IPS-NIHi7 (cell line): Measurements from ENCODE around the gene HGF.

Source experiments
- DNase-seq: peaks from one replicate; pipeline ENCODE4 v3.0.0; 2012; ENCODE audit warnings: mixed read lengths; ENCODE audit errors: extremely low spot score

Gene HGF

GRCh38 chr7:81684033-81684432, 85.8 kb downstream of the HGF start:
- DNase-seq, result no peak

- no peak for DNase-seq
Measured at GRCh38 chr7:81682873-81683272, 87.0 kb downstream of the HGF start.

- no peak for DNase-seq
Measured at GRCh38 chr7:81680120-81680519, 89.7 kb downstream of the HGF start.

- no peak for DNase-seq
Measured at GRCh38 chr7:81676813-81677212, 93.0 kb downstream of the HGF start.

GRCh38 chr7:81676105-81676811, 93.6 kb downstream of the HGF start:
- no peak for DNase-seq

- DNase-seq, result no peak
Measured at GRCh38 chr7:81674431-81674830, 95.4 kb downstream of the HGF start.

GRCh38 chr7:81672872-81673271, 97.0 kb downstream of the HGF start:
- no peak for DNase-seq

- no peak for DNase-seq
Measured at GRCh38 chr7:81669476-81670105, 100.3 kb downstream of the HGF start.

- no peak for DNase-seq
Measured at GRCh38 chr7:81666209-81666608, 103.6 kb downstream of the HGF start.

GRCh38 chr7:81665236-81665635, 104.6 kb downstream of the HGF start:
- no peak for DNase-seq

GRCh38 chr7:81664304-81664703, 105.5 kb downstream of the HGF start:
- DNase-seq, result no peak

GRCh38 chr7:81662531-81662930, 107.3 kb downstream of the HGF start:
- DNase-seq, result no peak

- DNase-seq, result no peak
Measured at GRCh38 chr7:81659697-81660395, 110.0 kb downstream of the HGF start.

- DNase-seq, result no peak
Measured at GRCh38 chr7:81657551-81657950, 112.3 kb downstream of the HGF start.

- DNase-seq, result no peak
Measured at GRCh38 chr7:81655271-81655670, 114.6 kb downstream of the HGF start.

GRCh38 chr7:81652225-81652624, 117.6 kb downstream of the HGF start:
- no peak for DNase-seq
